ENCODE results near the gene BAIAP2.
A peak's percentile ranks its signal among the peaks of the same experiment; 100 is the strongest.
"Not testable (repeated sequence)": the region's sequence is repeated elsewhere in the genome, so short reads cannot be mapped to it uniquely, and the experiment has no call there.

Gene BAIAP2

DNA sequence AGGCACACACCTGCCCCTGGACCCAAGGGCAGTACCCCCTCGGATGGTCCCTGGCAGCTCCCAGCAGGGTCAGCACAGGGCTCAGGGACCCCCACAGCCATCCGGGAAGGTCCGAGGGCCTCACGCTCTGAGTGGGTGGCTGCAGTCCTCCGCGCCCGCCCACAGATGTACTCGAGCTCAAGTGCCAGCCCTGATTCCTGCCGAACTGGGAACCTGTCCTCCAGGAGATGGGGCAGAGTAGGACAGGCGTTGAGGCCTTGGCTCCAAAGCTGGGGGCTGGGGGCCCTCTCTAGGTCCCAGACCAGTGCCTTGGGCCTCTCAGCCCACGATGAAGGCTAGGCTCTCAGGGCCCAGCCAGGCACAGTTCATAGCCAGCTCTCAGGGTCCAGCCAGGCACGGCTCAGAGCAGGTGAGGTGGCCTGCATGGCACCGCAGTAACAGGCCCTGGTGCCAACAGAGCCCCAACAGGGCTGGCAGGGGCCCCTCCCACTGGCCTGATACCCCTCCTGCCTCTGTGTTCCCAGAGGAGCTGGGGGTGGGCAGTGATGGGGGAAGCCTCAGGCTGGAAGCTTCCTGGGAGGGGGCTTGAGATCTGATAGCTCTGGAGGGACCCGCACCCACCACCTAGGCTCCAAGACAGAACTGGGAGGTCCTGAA is 94.9 kb downstream of the BAIAP2 start:
- DNase-seq, result no peak

DNA sequence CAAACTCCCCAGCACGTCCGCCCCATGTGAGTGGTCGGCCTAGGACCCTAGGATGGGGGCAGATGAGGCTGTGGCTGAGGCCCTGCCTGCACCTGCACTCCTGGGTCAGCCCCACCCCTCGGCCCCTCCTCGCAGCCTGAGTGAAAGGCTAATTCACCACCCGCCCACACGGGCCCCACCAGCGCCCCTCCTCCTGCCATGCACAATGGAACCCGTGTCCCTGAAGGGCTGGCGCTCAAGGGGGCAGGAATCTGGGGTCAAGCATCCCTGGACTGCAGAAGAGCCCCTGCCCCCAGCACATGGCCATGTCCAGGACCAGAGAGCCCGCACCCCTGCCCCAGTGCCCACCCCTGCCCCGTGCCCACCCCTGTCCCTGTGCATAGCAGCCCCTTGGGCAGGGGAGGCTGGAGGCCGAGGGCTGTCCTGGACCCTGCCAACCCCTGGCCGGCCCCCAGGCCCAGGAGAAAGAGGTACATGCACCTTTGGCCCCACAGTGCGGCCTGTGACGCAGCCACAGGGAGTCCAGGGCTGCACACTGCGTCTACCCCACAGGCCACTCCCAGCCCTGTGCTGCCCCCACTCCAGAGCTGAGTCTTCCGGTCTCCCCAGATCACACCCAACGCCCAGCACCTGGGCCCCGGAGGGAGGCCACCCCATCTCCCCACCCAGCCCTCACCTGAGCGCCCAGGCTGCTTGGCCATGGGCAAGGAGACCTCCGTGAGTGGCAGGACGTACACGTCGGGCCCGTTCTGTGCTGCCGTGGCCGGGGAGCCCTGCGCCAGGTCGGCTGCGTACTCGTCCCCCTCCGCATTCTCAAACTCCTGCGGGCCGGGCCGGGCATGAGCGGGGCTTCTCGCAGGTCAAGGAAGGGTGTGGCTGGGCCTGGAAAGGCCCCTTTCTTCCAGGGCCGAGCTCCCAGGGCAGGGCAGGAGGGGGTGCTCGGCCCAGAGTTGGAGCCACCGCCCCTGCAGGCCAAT is 95.7 kb downstream of the BAIAP2 start:
- no peak for DNase-seq

DNA sequence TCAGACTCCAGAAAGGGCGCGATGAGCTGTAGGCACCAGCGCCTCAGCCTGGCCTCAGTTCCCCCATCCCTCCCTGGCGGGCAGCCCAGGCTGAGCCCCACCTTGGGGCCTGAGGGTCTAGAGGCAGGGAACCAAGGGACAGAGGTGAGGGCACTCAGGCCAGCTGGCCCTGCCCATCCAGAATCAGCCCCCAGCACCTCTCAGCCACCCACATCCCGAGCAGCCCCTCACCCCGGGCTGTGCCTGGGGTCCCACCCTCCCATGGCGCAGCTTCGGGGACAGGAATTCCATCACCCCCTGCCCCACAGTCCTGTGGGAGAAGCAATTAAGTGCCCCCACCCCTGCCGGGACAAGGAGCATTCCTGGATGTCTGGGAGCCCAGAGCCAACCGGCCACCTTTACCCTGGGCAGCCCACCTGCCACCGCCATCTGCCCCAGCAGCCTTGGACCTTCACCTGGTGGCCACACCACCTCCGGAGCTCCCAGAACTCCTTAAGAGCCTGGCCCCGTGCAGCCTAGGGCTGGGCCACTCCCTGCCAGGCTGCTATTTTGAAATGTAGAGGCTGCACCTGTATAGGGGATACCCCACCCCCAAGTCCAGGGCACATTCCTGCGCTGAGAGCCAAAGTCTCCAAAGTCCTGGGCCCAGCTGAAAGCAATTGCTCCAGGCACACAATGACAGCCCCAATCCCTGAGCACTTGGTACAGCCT is 96.7 kb downstream of the BAIAP2 start:
- DNase-seq, result no peak

DNA sequence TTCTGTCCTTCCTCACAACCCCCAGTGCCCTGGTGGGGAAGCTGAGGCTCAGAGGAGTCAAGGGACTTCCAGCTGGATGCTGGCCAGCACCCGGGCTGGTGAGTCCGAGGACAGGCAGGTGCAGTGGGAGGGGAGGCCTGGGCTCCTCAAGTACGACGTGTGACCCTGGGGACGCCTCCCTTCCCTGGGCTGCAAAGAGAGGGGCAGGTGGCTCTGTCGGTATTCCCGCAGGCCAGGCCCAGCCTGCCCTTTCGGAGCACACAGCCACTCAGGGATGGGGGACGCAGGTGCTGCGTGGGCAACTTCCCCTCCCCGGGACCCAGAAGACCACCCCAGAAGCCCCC is 97.2 kb downstream of the BAIAP2 start:
- DNase-seq, result peak; percentile 4

DNA sequence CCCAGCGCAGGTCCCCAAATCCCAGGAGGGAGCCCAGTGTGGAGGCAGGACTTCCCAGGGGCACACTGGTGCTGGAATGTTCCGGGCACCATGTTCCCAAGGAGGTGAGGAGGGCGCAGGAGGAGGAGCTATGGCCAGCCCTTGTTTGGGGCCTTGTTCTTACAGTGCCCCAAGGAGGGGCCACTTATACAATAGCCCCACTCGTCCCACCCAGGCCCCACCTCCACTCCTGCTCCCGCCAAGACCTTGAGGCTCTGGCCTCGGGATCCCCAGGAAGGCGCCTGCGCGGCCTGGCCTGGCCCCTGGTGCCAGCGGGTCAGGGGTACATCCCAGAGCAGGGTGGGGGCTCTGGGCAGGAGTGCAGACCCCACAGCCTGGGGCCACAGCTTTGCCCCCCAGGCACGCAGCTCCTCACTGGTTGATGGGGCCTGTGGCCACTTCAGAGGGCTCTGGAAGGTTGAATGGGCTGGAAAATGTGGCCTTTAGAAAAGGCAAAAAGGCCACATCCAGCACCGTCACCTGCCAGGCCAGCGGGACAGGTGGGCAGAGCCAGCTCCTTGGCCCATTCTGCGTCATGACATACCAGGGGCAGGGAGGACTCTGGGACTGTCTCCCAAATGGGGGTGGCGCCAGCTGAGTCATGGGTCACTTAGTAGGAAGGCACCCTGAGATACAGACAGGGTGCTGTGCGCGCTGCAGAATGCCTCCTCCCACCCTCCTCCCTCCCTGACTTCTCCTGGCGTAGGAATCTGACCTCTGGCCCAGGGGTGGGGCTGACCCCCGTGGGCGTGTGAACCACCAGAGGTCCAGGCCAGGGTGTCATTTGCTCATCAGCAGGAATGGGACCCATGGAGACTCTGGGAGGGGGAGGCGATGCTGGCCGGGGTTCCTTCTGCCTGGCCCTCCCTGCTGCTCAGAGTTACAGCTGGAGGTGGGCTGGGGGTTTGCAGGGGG is 98.1 kb downstream of the BAIAP2 start:
- no peak for DNase-seq

DNA sequence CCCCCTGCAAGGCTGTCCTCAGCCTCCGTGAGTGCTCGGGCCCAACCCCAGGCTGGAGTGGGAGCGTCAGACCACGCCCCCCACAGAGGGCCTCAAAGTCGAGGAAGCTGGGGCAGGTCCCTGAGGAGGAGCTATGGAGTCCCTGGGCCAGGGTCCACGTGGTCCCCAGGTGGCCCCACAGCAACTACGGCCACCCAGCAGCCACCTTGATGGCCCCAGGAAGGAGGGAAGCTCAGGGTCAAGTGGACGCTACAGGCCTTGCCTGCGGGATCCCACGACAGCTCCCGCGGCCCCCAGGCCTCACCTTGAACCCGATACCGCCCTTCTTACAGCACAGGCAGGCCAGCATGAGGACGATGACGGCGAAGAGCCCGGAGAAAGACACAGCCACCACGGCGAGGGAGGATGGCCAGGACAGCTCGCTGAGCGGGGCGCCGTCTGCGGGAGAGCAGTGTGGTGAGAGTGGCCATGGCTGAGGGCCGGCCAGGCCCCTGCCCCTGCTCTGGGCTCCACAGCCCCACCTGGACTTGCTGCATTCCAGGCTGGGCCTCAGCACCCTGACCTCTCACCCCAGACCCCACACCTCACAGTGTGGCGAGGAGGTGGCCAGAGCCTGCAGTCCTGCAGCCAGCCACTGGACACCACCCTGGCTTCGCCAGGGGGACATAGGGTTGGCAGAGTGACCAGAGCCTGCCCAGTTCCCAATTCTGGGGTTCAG is 99.3 kb downstream of the BAIAP2 start:
- no peak for DNase-seq

DNA sequence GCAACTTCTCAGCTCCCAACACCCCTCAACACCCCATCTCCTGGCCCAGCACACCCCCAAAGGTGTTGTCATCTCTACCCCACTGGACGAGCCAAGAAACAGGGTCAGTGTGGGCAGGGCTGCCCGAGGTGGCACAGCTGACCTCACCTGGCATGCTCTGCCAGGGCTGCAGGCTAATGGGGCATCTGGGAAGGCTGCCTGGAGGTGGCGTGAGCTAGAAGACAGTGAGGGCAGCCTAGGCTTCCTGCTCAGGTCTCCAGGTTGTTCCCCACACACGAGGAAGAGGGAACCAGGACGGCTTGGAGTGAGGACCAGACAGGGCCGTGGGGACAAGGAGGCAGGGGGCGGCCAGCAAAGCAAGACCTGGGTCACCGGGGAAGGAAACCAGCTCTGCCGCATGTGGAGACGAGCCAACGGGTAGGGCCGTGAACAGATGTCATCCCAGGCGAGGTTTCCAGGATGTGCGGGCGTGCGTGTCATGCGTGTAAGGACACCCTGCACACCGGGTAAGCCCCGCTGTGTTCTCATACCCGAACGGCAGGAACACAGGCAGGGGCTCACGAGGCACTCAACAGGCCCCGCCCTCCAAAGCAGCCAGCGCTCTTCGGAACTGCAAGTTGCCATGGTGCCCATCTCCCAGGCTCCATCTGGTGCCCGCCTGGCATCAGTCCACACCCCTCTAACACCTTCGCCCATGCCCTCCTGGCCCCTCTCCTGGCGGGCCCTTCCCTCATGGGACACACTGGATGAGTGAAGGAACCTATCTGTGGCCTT is 100.7 kb downstream of the BAIAP2 start:
- peak; percentile 52 for DNase-seq

DNA sequence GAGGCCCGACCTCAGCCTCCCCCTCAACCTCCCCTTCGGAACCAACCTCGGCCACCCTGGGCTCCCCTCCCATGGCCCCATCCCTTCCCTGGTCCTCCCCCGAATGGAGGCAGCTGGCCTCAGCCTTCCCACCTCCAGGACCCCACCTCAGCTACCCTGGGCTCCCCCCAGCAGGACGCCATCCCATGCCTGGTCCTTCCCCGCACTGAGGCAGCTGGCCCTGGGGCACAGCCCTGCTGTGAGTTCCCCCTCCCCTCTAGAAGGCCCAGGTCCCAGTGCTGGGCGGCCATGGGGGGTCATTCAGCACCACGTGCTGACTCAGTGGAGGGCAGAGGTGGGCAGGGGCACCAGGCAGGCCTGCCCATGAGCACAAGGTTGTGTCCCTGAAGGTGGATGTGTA is 101.4 kb downstream of the BAIAP2 start:
- DNase-seq, result no peak

DNA sequence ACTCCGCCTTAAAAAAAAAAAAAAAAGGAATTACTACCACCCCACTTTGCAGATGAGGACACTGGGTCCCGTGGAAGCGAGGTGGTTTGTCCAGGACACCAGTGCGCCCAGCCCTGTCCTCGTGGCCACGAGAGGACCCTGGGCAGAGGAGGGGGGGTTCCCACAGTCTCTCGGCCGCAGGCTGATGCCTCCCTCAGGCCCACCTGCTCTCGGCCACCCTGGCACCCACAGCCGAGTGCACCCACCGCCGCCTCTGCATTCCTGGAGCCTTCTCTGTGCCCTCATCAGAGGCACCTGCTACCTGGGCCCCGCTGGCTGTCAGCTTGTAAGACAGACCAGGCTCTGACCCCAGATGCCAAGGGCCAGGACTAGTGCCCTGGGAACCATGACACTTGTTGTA is 102.3 kb downstream of the BAIAP2 start:
- DNase-seq, result no peak

DNA sequence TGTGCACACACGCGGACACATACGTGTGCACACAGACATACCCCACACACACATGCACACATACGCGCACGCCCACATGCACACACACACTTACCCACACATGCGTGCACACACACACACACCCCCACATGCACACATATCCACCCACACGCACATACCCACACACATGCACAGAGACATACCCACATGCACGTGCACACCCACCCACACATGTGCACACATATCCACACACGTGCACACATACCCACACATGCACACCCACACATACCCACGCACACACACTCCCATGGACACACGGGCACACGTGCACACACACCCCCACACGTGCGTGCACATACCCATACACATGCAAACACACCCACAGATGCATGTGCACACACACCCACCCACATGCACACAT is 103.1 kb downstream of the BAIAP2 start:
- DNase-seq, result no peak

DNA sequence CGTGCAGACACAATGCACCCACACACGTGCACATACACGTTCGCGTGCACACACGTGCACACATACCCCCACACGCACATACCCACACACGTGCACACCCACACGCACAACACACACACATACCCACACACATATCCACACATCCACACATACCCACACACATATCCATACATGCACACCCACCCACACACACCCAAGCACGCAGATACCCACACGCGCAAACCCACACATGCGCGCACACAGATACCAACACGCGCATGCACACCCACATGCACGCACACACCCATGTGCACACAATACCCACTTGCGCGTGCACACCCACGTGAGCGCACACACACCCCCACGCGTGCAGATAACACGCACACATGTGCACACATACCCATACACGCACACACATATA is 103.5 kb downstream of the BAIAP2 start:
- no peak for DNase-seq

DNA sequence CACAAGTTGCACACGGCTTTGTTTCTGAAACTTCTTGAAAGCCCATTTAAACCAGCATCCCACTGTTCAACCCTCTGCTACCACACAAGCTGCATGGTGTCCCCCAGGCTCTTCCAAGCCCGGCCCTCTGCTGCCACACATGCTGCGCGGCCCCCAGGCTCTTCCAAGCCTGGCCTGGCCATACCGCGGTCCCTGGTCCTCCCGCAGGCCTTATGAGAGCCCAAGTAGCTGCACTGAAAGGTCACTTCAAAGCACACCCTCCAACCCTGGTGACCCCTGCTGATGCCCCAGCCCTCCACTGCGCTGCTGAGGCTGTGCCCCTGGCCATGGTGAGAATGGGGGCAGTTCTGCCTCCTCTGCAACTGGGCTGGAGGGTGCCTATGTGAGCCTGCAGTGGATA is 104.5 kb downstream of the BAIAP2 start:
- DNase-seq, result no peak

DNA sequence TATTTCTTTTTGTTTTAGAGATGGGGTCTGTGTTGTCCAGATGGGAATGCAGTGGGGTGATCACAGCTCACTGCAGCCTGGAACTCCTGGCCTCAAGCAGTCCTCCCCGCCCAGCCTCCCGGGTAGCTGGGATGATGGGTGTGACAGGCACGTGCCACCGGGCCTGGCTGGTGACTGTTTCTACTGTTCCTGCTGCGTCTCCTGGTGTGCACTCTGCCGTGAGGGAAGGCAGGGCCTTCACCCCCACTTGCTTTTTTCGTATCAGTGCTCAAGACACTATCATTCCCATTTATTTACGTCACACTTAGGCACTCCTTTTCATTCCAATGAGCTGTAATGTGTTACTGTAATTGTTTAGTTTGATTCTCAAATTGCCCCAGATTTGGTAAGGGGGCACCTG is 105.1 kb downstream of the BAIAP2 start:
- no peak for DNase-seq

DNA sequence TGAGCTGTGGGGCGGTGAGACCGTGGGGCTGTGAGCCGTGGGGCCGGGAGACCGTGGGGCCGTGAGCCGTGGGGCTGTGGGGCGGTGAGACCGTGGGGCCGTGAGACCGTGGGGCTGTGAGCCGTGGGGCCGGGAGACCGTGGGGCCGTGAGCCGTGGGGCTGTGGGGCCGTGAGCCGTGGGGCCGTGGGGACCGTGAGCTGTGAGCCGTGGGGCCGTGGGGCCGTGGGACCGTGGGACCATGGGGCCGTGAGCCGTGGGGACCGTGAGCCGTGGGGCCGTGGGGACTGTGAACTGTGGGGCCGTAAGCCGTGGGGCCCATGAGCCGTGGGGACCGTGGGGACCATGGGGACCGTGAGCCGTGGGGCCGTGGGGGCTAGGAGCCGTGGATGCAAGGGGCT is 105.7 kb downstream of the BAIAP2 start:
- DNase-seq, result no peak

DNA sequence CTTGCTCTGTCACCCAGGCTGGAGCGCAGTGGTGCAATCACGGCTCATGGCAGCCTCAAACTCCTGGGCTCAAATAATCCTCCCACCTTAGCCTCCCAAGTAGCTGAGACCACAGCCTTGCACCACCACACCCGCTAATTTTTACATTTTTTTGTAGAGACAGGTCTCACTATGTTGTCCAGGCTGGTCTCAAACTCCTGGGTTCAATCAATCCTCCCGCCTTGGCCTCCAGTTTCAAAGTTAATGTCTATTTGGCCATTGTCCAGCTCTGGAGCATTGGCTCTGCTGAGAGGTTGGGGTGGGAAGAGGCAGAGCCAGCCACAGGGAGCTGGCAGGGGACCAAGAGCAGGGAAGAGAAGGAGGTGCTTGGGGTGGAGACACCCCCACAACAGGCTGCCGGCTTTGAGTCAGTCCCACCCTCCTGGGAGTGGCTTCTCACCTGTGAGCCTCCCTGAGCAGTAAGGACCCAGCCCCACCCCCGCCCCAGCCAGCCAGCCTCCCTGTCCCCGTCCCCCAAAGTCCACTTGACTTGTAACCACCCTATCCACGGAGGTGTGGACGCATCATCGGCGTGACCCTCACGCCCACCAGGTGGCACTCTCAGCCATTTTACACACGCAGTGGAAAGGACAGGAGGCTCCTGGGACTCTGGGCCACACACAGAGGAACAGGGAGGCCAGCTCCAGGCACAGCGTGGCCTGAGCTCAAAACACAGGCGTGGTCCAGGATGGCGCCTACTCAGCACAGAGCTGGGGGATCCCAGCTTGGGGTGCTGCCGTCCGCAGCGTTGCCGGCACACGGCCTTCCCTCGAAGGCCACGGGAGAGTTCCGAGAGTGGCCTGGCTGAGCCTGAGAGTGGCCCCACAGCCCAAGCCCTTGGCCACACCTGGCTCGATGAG is 107.6 kb downstream of the BAIAP2 start:
- peak; percentile 75 for DNase-seq

DNA sequence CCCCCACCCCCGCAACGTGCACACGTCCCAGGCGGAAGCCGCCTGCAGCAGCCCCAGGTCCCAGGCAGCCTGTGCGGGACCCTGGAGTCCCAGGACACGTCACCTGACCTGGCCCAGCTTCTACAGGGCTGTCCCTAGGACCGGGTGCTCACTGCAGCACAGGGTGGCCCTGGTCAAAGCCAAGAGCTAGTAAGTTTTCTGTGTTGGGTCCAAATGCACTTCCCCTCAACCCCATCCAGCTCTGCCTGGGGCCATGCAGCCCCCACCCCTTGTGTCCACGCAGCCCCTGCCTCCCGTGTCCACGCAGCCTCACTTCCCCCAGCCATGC is 108.2 kb downstream of the BAIAP2 start:
- DNase-seq, result no peak

DNA sequence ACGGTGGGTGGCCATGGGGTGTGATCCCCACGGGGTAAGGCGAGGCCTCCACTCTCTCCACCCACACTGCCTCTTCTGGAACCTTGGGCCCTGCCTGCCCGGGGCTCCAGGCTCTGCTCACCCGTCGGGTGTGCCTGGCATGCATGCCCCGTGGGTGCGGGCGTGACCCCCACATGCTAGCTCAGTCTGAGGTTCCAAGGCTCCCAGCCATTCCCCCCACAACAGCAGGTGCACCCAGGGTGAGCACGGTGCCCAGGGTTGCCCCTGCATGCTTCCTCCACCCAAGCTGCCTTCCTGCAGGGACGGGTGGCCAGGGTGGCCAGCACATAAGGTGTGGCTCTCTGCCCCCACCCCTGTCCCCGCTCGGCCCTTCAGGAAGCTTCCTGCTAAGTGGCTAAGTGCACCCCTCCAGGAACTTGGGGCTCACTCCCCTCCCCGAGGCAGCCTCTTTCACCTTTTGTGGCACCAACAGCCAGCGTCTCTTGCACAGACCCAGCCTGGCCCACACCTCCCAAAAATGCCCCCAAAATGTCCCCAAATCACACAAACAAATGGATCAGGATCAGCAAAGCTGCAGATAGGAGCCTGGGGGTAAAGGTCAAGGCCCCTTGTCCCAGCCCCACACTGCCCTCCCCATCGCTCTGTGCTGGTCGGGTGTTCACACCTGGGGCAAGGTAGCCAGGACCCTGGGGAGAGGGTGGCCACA is 108.9 kb downstream of the BAIAP2 start:
- no peak for DNase-seq

DNA sequence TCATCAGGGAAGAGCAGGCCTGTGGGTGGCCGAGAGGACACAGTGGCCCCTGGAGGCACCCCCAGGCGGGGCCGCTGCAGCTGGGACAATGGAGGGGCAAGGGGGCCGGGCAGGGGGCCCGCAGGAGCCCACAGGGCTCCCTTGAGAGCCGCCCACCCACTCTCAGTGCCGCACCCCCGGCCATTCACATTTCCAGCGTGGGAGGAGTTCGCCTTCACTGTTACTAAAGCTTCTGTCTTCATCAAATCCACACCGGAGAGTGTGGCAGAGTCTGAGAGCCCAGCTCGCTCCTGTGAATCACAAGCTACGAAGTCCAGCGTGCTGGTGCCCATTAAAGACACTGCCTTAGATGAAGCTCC is 109.5 kb downstream of the BAIAP2 start:
- no peak for DNase-seq

DNA sequence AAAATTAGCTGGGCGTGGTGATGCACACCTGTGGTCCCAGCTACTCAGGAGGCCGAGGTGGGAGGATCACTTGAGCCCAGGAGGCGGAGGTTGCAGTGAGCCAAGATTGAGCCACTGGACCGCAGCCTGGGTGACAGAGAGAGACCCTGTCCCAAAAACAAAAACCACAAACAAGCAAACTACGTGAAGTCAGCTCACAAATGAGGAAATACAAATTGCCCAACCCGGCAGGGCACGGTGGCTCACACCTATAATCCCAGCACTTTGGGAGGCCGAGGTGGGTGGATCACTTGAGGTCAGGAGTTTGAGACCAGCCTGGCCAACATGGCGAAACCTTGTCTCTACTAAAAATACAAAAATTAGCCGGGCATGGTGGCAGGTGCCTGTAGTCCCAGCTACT is 111.3 kb downstream of the BAIAP2 start:
- not testable (repeated sequence) for DNase-seq

DNA sequence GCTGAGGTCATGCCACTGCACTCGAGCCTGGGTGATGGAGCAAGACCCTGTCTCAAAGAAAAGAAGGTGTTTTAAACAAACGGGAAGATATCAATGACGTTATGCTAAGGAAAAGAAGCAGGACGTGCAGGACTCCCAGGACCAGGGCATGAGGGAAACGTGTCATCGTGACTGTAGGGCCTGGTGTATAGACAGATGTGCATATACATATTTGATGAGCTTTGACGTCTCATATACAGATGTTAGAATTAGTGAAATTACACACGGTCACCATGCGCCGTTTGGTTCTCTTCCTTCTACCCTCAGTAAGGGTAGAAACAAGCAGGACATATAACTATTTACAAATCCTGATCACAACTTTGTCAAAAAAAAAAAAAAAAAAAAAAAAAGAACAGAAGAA is 112.8 kb downstream of the BAIAP2 start:
- DNase-seq, result no peak
